HG03469 (cell line): ENCODE data around the gene CIAO2B.

ENCODE experiments used
- ATAC-seq: cut with Tn5 transposase; IDR thresholded peaks from one replicate; pipeline ENCODE4 v1.9.1; 2021; ENCODE audit warnings: mild to moderate bottlenecking, moderate library complexity, moderate number of reproducible peaks; ENCODE audit not compliant: unreplicated experiment

CIAO2B gene

GRCh38 chr16:66921729-66922450, 12.3 kb downstream of the CIAO2B start:
- ATAC-seq: no peak

GRCh38 chr16:66920924-66921680, 13.1 kb downstream of the CIAO2B start:
- ATAC-seq: no peak

GRCh38 chr16:66920299-66920590, 14.0 kb downstream of the CIAO2B start:
- no peak for ATAC-seq

- ATAC-seq: no peak
Observed at GRCh38 chr16:66919569-66920298, 14.5 kb downstream of the CIAO2B start.

- ATAC-seq: no peak
Observed at GRCh38 chr16:66918803-66919568, 15.2 kb downstream of the CIAO2B start, which contains the start of gene CDH16. Gene CDH16 (minus strand): TSS chr16:66918885. CDS start chr16:66918065, 820 bp downstream.

GRCh38 chr16:66918355-66918754, 15.8 kb downstream of the CIAO2B start:
- ATAC-seq: no peak

- ATAC-seq: no peak
Observed at GRCh38 chr16:66917741-66918140, 16.5 kb downstream of the CIAO2B start.

GRCh38 chr16:66916518-66916917, 17.7 kb downstream of the CIAO2B start:
- ATAC-seq: no peak

GRCh38 chr16:66915041-66915440, 19.2 kb downstream of the CIAO2B start:
- no peak for ATAC-seq

- ATAC-seq: no peak
Observed at GRCh38 chr16:66914541-66914940, 19.7 kb downstream of the CIAO2B start.

- no peak for ATAC-seq
Observed at GRCh38 chr16:66913711-66914110, 20.5 kb downstream of the CIAO2B start.

GRCh38 chr16:66913081-66913480, 21.1 kb downstream of the CIAO2B start:
- no peak for ATAC-seq

- no peak for ATAC-seq
Observed at GRCh38 chr16:66911801-66912200, 22.4 kb downstream of the CIAO2B start.

GRCh38 chr16:66911112-66911511, 23.1 kb downstream of the CIAO2B start:
- ATAC-seq: no peak

- ATAC-seq: no peak
Observed at GRCh38 chr16:66910175-66910940, 23.8 kb downstream of the CIAO2B start.

GRCh38 chr16:66908762-66909559, 25.2 kb downstream of the CIAO2B start:
- ATAC-seq: no peak

GRCh38 chr16:66908116-66908515, 26.1 kb downstream of the CIAO2B start:
- no peak for ATAC-seq

- no peak for ATAC-seq
Observed at GRCh38 chr16:66906916-66907836, 27.0 kb downstream of the CIAO2B start.
